Cardiac ventricle fibroblast (primary cell): ENCODE data around the gene LYSMD2. TPM values are rescaled to one million over a fixed set of nuclear protein-coding genes. Genes with fewer than 3 reads are reported as not detected.

Source experiments
- total RNA-seq: library from RNA; depleted of rRNA; stranded (reverse); fragments of >200 nt; gene quantifications from 2 replicates; pipeline ENCODE4 v1.2.3, GENCODE V29; 2015

The LYSMD2 gene, protein sequence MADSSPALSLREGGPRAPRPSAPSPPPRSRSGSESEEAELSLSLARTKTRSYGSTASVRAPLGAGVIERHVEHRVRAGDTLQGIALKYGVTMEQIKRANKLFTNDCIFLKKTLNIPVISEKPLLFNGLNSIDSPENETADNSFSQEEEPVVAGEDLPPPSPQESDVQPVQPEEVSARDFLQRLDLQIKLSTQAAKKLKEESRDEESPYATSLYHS
- 10.2 and 10.9 TPM in 2 replicates for total RNA-seq

GRCh38 chr15:51737522-51738305 is at the start of gene LYSMD2:
TSS of gene LYSMD2 (minus strand) at chr15:51737655. CDS start at chr15:51737622, 33 bp downstream.

DNA sequence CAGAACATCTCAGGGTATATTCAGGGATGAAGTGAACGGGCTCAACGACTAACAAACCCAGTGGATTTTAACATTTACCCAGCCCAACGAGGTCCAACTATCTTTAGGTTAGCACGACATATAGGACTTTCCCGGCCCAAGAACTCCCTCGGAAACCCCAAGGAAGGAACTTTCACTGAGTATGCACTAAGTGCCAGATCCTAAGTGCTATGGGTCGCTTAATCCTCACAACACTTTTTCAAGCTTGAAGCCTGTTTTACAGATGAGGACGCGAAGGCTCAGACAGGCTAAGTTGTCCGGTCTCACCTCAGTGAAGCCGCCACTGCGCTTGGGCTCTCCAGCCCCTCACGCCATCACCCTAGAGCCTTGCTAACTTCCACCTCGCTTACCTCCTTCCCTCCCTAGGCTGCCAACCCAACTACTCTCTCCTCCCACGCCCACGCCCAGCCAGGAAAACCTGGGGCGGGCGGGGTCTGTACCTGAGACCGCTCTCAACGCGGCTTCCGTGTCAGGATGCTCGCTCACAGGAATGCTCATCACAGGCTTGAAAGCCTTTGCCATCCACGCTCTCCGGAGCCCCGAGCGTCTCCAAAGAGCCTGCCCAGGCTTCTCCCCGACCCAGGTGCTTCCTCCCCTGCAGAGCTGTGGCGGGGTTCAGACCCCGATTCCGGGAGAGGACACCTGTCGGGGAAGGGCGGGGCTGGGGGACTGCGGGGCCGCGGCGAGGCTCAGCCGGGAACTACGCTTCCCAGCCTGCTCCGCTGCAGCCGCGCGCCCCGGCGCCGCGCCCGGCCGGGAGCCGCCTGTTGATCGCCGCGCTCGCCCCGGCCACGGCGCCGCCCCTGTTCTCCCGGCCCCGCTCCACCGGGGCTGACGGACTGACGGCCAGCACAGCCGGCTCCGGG is 13.6 kb upstream of the LYSMD2 start, which contains the start of gene TMOD2:
TMOD2 (plus strand) TSS at position 806 of the 905 bp plus-strand sequence. CDS start 14,845 bp downstream, outside the sequence.

DNA sequence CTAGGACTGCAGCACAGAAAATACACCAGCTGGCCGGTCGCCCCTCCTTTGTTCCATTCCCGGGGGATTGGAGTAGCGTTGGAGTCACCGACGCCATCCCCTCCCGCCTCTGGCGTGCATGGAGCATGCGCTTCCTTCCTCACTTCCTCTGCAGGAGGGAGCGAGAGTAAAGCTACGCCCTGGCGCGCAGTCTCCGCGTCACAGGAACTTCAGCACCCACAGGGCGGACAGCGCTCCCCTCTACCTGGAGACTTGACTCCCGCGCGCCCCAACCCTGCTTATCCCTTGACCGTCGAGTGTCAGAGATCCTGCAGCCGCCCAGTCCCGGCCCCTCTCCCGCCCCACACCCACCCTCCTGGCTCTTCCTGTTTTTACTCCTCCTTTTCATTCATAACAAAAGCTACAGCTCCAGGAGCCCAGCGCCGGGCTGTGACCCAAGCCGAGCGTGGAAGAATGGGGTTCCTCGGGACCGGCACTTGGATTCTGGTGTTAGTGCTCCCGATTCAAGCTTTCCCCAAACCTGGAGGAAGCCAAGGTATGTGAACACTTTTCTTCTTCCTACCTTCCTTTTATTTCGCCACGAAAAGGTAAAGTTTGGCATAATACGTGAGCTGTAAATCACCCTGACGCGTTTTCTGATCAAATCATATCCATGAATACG is 56.0 kb downstream of the LYSMD2 start, which contains the start of gene SCG3:
SCG3 (plus strand) TSS at position 201 of the 661 bp plus-strand sequence; CDS start at position 454, 253 bp downstream.

Other genes with a start within 250 kb of the LYSMD2 start
- 18.4 and 21.9 TPM in 2 replicates for gene DMXL2, start 114.9 kb downstream of the LYSMD2 start, total RNA-seq
- gene SCG3, start 56.2 kb downstream of the LYSMD2 start, total RNA-seq, result 0.05 TPM in 1 of 2 replicates, not detected in the other
- 6.4 and 6.6 TPM in 2 replicates for gene TMOD2, start 13.9 kb upstream of the LYSMD2 start, total RNA-seq
- 22.7 and 26.7 TPM in 2 replicates for gene TMOD3, start 92.0 kb upstream of the LYSMD2 start, total RNA-seq
- gene LEO1, start 234.1 kb upstream of the LYSMD2 start, total RNA-seq, result 19.5 and 25.1 TPM in 2 replicates